GM18505 (cell line): ENCODE data around the gene PRKG1.

Experiments
- ATAC-seq: cut with Tn5 transposase; IDR thresholded peaks from one replicate; pipeline ENCODE4 v1.9.1; 2021; ENCODE audit not compliant: unreplicated experiment
- POLR2A ChIP-seq: IDR thresholded peaks from 4 replicates; pipeline ENCODE4 v1.6.1; 2011; ENCODE audit warnings: borderline replicate concordance; ENCODE audit not compliant: insufficient read depth, insufficient read length; ENCODE audit errors: extremely low read depth

Gene PRKG1

GRCh38 chr10:51109801-51110533 is 35.7 kb downstream of the PRKG1 start:
- ATAC-seq, result no peak
- TF ChIP-seq POLR2A, result no peak

DNA sequence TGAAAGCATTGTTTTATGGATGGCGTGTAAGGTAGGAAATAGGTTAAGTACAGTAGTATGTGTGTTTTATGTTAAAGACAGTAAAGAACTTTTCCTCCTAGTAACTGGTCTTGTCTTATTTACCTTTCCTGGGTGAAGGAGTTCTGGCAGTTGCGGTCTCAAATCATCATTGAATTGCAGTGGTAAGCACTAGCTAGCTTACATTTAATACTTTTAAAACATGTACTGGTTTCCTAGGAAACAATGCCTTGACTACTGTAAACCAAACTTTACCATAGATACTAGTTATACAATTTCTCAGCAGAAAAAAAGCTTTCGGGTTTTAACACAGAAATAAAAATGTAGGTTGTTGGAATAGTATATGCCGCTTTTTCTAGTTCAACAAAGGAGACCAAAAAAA is 37.7 kb downstream of the PRKG1 start:
- ATAC-seq, result no peak
- no peak for TF ChIP-seq POLR2A

GRCh38 chr10:51113007-51113406 is 38.7 kb downstream of the PRKG1 start:
- TF ChIP-seq POLR2A, result no peak
- ATAC-seq, result no peak

DNA sequence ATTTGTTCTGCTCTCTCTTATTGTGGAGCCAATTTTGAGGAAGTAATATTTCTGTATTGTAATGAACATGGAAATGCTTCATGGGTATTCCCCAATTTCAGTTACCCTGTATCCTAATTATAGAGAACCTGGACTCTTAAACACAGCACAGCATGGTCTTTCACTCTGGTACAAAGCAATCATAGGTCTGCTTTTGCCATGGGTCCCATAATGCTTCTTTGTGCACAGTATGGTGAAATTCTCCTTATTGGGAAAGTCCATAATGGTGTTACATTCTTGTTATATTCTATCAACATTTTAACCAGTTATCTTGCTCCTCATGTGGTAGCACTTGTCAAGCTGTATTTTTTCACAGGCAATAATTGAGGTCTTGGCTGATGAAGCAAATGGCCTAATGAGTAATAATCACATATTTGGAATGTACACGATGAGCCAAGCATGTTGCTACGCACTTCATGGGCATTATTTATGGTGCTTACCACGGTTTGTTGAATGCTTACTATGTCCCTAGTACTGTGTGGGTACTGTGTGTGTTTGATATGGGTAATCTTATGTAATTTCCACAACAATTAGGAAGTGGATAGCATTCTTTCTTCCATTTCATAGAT is 42.9 kb downstream of the PRKG1 start:
- ATAC-seq, result no peak

GRCh38 chr10:51117794-51118193 is 43.5 kb downstream of the PRKG1 start:
- no peak for ATAC-seq
- TF ChIP-seq POLR2A, result no peak

More for the DNA sequence above, 42.9 kb downstream of the PRKG1 start:
- no peak for TF ChIP-seq POLR2A

GRCh38 chr10:51119441-51119840 is 45.2 kb downstream of the PRKG1 start:
- ATAC-seq, result no peak
- TF ChIP-seq POLR2A, result no peak

DNA sequence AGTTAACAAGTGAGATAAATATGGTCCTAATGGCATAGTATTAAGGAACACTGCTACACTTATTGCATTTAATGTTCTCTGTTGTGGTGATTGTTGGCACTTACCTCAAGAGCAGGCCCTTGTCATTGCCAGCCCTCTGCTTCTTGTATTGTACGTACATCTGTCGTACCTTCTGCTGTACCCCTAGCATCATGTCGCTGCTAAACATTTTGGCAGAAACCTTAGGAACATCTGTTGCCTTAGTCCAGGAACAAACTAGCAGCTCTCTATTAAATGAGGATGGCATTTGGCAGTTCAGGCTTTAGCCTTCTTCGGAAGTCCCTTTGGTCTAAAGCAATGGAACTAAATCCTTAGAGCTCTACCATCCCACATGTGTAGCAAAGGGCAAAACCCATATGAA is 47.6 kb downstream of the PRKG1 start:
- TF ChIP-seq POLR2A, result no peak
- no peak for ATAC-seq

DNA sequence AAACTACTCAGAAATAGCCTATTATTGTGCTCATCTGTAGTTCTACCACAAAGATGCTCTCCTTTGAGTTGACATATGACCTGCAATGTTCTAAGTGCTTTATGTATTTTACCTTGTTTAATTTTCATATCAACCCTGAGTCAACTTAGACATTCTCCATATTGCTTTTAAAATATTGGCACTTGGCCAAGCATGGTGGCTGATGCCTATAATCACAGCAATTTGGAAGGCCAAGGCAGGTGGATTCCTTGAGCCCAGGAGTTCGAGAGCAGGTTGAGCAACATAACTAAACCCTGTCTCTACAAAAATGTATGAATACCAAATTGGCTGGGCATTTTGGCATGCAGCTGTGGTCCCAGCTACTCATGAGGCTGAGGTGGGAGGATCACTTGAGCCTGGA is 50.6 kb downstream of the PRKG1 start:
- ATAC-seq, result no peak
- no peak for TF ChIP-seq POLR2A

DNA sequence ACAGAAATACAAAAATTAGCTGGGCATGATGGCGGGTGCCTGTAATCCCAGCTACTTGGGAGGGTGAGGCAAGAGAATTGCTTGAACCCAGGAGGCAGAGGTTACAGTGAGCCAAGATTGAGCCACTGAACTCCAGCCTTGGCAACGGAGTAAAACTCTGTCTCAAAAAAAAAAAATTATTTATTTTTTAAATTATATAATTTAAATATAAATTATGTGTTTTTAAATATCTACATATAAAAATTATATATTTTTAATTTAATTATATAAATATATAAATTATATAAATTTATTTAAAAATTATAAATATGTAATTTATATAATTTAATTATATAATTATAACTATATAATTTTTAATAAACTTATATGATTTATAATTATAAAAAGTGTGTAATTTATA is 51.2 kb downstream of the PRKG1 start:
- no peak for ATAC-seq
- no peak for TF ChIP-seq POLR2A

GRCh38 chr10:51129946-51130544 is 55.8 kb downstream of the PRKG1 start:
- no peak for TF ChIP-seq POLR2A
- no peak for ATAC-seq

GRCh38 chr10:51137756-51138529 is 63.7 kb downstream of the PRKG1 start:
- no peak for TF ChIP-seq POLR2A
- ATAC-seq, result peak; percentile 47

GRCh38 chr10:51139176-51139575 is 64.9 kb downstream of the PRKG1 start:
- ATAC-seq, result no peak
- TF ChIP-seq POLR2A, result no peak

GRCh38 chr10:51141010-51141409 is 66.7 kb downstream of the PRKG1 start:
- no peak for ATAC-seq
- TF ChIP-seq POLR2A, result no peak
